Measurements from ENCODE around the gene STXBP5L.

GRCh38 chr3:121018917-121019321, 110.9 kb downstream of the STXBP5L start:
- TF ChIP-seq EZH2phosphoT487 (IDR thresholded peaks at IDR 0.05; ENCODE audit: low read depth) (no peak), CTCF (IDR thresholded peaks at IDR 0.05; ENCODE audit: low read depth, low read length) (no peak)

Measured in OCI-LY3 (cell line).